HepG2 (cell line): ENCODE results near the gene GSTM1. TPM values are rescaled to one million over a fixed set of nuclear protein-coding genes. Genes with fewer than 3 reads are reported as not detected.

Experiments used
- BORCS8-MEF2B ChIP-seq: sonication (generic); formaldehyde crosslinking; IDR thresholded peaks from 2 replicates; pipeline ENCODE4 v1.8.0; 2022; ENCODE audit warnings: mild to moderate bottlenecking, missing genetic modification reagents
- DNMT1 ChIP-seq: sonication (generic); formaldehyde crosslinking; IDR thresholded peaks from 2 replicates; pipeline ENCODE4 v1.5.1; 2020; ENCODE audit warnings: mild to moderate bottlenecking, missing genetic modification reagents
- E2F5 ChIP-seq: sonication (generic); formaldehyde crosslinking; conservative IDR thresholded peaks from 2 replicates; pipeline ENCODE4 v1.4.0; 2020; ENCODE audit warnings: missing genetic modification reagents
- EZH2 ChIP-seq: conservative IDR thresholded peaks from 2 replicates; pipeline ENCODE4 v1.6.1; 2012; ENCODE audit warnings: mild to moderate bottlenecking, low read depth, low read length, moderate library complexity
- FOXP4 ChIP-seq: sonication (generic); formaldehyde crosslinking; IDR thresholded peaks from 2 replicates; pipeline ENCODE4 v1.4.0; 2020; ENCODE audit warnings: missing genetic modification reagents
- HIVEP1 ChIP-seq: sonication (generic); formaldehyde crosslinking; IDR thresholded peaks from 2 replicates; pipeline ENCODE4 v1.4.0; 2020; ENCODE audit warnings: mild to moderate bottlenecking, missing genetic modification reagents
- HOXA5 ChIP-seq: sonication (generic); formaldehyde crosslinking; IDR thresholded peaks from 2 replicates; pipeline ENCODE4 v1.4.0; 2020; ENCODE audit warnings: missing genetic modification reagents
- KDM3A ChIP-seq: IDR thresholded peaks from 2 replicates; pipeline ENCODE4 v1.6.1; 2018; ENCODE audit warnings: low read depth, missing compliant biosample characterization
- MBD4 ChIP-seq: IDR thresholded peaks from 2 replicates; pipeline ENCODE4 v1.6.1; 2012; ENCODE audit warnings: low read length, inconsistent platforms, borderline replicate concordance
- MIER3 ChIP-seq: IDR thresholded peaks from 2 replicates; pipeline ENCODE4 v1.6.1; 2016; ENCODE audit warnings: missing compliant biosample characterization, borderline replicate concordance
- MYNN ChIP-seq: sonication (generic); formaldehyde crosslinking; IDR thresholded peaks from 2 replicates; pipeline ENCODE4 v1.4.0; 2020; ENCODE audit warnings: mild to moderate bottlenecking, low read depth, missing genetic modification reagents
- PRPF4 ChIP-seq: fragments of 200-400 bp; formaldehyde crosslinking; IDR thresholded peaks from 2 replicates; pipeline ENCODE4 v1.6.1; 2016; ENCODE audit warnings: low read length, low read depth; ENCODE audit not compliant: poor library complexity, severe bottlenecking
- RBM39 ChIP-seq: fragments of 200-400 bp; formaldehyde crosslinking; IDR thresholded peaks from one replicate; pipeline ENCODE4 v1.6.1; 2018; ENCODE audit warnings: antibody characterized with exemption, mild to moderate bottlenecking, low read depth, low read length; ENCODE audit not compliant: poor library complexity, severe bottlenecking
- TBX3 ChIP-seq: fragments of 450-650 bp; IDR thresholded peaks from 2 replicates; pipeline ENCODE4 v1.6.1; 2017; ENCODE audit warnings: antibody characterized with exemption, mild to moderate bottlenecking, inconsistent platforms, borderline replicate concordance
- TCF7 ChIP-seq: sonication (generic); IDR thresholded peaks from 2 replicates; pipeline ENCODE4 v1.6.1; 2016; ENCODE audit warnings: antibody characterized with exemption, low read depth
- ZFP36 ChIP-seq: fragments of 150-350 bp; IDR thresholded peaks from 2 replicates; pipeline ENCODE4 v1.6.1; 2018; ENCODE audit warnings: borderline replicate concordance, low read length, low read depth; ENCODE audit not compliant: partially characterized antibody
- ZNF34 ChIP-seq: sonication (generic); formaldehyde crosslinking; IDR thresholded peaks from 2 replicates; pipeline ENCODE4 v1.4.0; 2020; ENCODE audit warnings: mild to moderate bottlenecking, missing genetic modification reagents, borderline replicate concordance
- ZNF567 ChIP-seq: sonication (generic); formaldehyde crosslinking; IDR thresholded peaks from 2 replicates; pipeline ENCODE4 v1.8.1; 2023; ENCODE audit warnings: mild to moderate bottlenecking, missing genetic modification reagents, borderline replicate concordance
- ZNF777 ChIP-seq: sonication (generic); formaldehyde crosslinking; IDR thresholded peaks from 2 replicates; pipeline ENCODE4 v1.4.0; 2020; ENCODE audit warnings: missing genetic modification reagents
- polyA plus RNA-seq, 8 experiments: library from polyadenylated mRNA; depleted of rRNA in 3 of 8; stranded (reverse) in 7 of 8; unstranded in 1 of 8; fragments of >200 nt; fragmentation: Illumina TruSeq in 4 of 8; extraction: Trizol in 4 of 8; gene quantifications; 2 replicates each; pipeline versions ENCODE4 v1.2.1 to v1.2.3, GENCODE V29; 2011 to 2016; ENCODE audit warnings: low read depth in 4 of 8, missing spikeins in 1 of 8, mixed read lengths in 1 of 8; ENCODE audit not compliant: insufficient read depth in 1 of 8
- total RNA-seq, 5 experiments: library from RNA; depleted of rRNA; stranded (reverse); fragments of >200 nt; fragmentation: Illumina TruSeq; extraction: Trizol; gene quantifications; 2 replicates each; pipeline ENCODE4 v1.2.3, GENCODE V29; 2016; ENCODE audit warnings: low read depth in 1 of 5
- TF ChIP-seq, protein P1 (sequence below): sonication (generic); formaldehyde crosslinking; IDR thresholded peaks from 2 replicates; pipeline ENCODE4 v1.4.0; 2020; ENCODE audit warnings: missing genetic modification reagents, borderline replicate concordance
- TF ChIP-seq, protein P2 (sequence below): sonication (generic); formaldehyde crosslinking; IDR thresholded peaks from 2 replicates; pipeline ENCODE4 v1.8.1; 2022; ENCODE audit warnings: mild to moderate bottlenecking, missing genetic modification reagents

Gene GSTM1
- total and polyA plus RNA-seq, 2 of the 13 experiments (the other 11 are each of a cell fraction or from before 2014, with no cell fraction given), result 0.42 TPM; not detected in 1

- no peak for TF ChIP-seq FOXP4
- TF ChIP-seq MIER3 (CRISPR knock-in tag), result peak; percentile 27; the same call in 1 of the 2 replicates
- TF ChIP-seq EZH2, result no peak
- no peak for TF ChIP-seq MYNN (CRISPR knock-in tag)
- TF ChIP-seq, protein P1, sequence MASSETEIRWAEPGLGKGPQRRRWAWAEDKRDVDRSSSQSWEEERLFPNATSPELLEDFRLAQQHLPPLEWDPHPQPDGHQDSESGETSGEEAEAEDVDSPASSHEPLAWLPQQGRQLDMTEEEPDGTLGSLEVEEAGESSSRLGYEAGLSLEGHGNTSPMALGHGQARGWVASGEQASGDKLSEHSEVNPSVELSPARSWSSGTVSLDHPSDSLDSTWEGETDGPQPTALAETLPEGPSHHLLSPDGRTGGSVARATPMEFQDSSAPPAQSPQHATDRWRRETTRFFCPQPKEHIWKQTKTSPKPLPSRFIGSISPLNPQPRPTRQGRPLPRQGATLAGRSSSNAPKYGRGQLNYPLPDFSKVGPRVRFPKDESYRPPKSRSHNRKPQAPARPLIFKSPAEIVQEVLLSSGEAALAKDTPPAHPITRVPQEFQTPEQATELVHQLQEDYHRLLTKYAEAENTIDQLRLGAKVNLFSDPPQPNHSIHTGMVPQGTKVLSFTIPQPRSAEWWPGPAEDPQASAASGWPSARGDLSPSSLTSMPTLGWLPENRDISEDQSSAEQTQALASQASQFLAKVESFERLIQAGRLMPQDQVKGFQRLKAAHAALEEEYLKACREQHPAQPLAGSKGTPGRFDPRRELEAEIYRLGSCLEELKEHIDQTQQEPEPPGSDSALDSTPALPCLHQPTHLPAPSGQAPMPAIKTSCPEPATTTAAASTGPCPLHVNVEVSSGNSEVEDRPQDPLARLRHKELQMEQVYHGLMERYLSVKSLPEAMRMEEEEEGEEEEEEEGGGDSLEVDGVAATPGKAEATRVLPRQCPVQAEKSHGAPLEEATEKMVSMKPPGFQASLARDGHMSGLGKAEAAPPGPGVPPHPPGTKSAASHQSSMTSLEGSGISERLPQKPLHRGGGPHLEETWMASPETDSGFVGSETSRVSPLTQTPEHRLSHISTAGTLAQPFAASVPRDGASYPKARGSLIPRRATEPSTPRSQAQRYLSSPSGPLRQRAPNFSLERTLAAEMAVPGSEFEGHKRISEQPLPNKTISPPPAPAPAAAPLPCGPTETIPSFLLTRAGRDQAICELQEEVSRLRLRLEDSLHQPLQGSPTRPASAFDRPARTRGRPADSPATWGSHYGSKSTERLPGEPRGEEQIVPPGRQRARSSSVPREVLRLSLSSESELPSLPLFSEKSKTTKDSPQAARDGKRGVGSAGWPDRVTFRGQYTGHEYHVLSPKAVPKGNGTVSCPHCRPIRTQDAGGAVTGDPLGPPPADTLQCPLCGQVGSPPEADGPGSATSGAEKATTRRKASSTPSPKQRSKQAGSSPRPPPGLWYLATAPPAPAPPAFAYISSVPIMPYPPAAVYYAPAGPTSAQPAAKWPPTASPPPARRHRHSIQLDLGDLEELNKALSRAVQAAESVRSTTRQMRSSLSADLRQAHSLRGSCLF (CRISPR knock-in tag), result no peak
- TF ChIP-seq, protein P2, sequence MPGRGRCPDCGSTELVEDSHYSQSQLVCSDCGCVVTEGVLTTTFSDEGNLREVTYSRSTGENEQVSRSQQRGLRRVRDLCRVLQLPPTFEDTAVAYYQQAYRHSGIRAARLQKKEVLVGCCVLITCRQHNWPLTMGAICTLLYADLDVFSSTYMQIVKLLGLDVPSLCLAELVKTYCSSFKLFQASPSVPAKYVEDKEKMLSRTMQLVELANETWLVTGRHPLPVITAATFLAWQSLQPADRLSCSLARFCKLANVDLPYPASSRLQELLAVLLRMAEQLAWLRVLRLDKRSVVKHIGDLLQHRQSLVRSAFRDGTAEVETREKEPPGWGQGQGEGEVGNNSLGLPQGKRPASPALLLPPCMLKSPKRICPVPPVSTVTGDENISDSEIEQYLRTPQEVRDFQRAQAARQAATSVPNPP (CRISPR knock-in tag), result no peak
- no peak for TF ChIP-seq HOXA5 (CRISPR knock-in tag)
- TF ChIP-seq ZNF34 (CRISPR knock-in tag), result peak; percentile 50; the same call in 1 of the 2 replicates
- no peak for TF ChIP-seq PRPF4
- TF ChIP-seq TBX3, result no peak
- TF ChIP-seq KDM3A (CRISPR knock-in tag), result no peak
- TF ChIP-seq ZFP36, result no peak
- peak; percentile 91 for TF ChIP-seq ZNF777 (CRISPR knock-in tag)
- peak; percentile 41 for TF ChIP-seq RBM39
- peak; percentile 48; the same call in 1 of the 2 replicates for TF ChIP-seq BORCS8-MEF2B (CRISPR knock-in tag)
- TF ChIP-seq MBD4, result no peak
- no peak for TF ChIP-seq E2F5 (CRISPR knock-in tag)
- no peak for TF ChIP-seq ZNF567 (CRISPR knock-in tag)
- TF ChIP-seq TCF7, result no peak
- no peak for TF ChIP-seq DNMT1
- no peak for TF ChIP-seq HIVEP1 (CRISPR knock-in tag)
Measured at GRCh38 chr1:109739738-109740614, 52.4 kb downstream of the GSTM1 start (continued).
